H1 (cell line): ENCODE results near the gene ZSCAN20. TPM values are rescaled to one million over a fixed set of nuclear protein-coding genes. Genes with fewer than 3 reads are reported as not detected.

Source experiments
- CTCF ChIA-PET: fragments of 300-600 bp; sonication (Branson Sonifier 250); formaldehyde crosslinking; loops from one replicate; lab custom pipeline; 2021; ENCODE audit not compliant: partially characterized antibody; lab: Charles Lee
- POLR2A ChIA-PET: fragments of 300-600 bp; sonication (Branson Sonifier 250); formaldehyde crosslinking; loops from one replicate; lab custom pipeline; 2021; ENCODE audit warnings: inconsistent platforms; ENCODE audit not compliant: partially characterized antibody; lab: Charles Lee
- DNase-seq, 2 experiments: peaks; one replicate each; pipeline versions ENCODE4 v3.0.0 to v3.0.0-alpha.2; 2010 to 2022; ENCODE audit warnings: low spot score in 2 of 2, low read depth in 1 of 2, mixed read lengths in 1 of 2
- FAIRE-seq: peaks from 2 replicates; lab custom pipeline; 2011; peaks lifted over from hg19 to GRCh38; lab: Jason Lieb, UNC
- H2AFZ ChIP-seq: 2 replicates; pipeline ENCODE4 v1.8.1; 2012; ENCODE audit warnings: low read length, inconsistent platforms
- H2AK5ac ChIP-seq: 2 replicates; pipeline ENCODE4 v1.6.1; 2013; ENCODE audit warnings: low read depth, low read length
- H2BK120ac ChIP-seq: replicated peaks from 2 replicates; pipeline ENCODE3; 2013; ENCODE audit warnings: low read depth, low read length, inconsistent platforms
- H2BK12ac ChIP-seq: 2 replicates; pipeline ENCODE4 v1.6.1; 2013; ENCODE audit warnings: low read depth, low read length
- H2BK15ac ChIP-seq: 2 replicates; pipeline ENCODE4 v1.6.1; 2013; ENCODE audit warnings: low read length
- H2BK20ac ChIP-seq: 2 replicates; pipeline ENCODE4 v1.6.1; 2013; ENCODE audit warnings: low read length
- H2BK5ac ChIP-seq: 2 replicates; pipeline ENCODE4 v1.6.1; 2013; ENCODE audit warnings: low read depth, low read length
- H3K14ac ChIP-seq: 2 replicates; pipeline ENCODE4 v1.6.1; 2013; ENCODE audit warnings: inconsistent platforms; ENCODE audit not compliant: insufficient read length
- H3K18ac ChIP-seq: 2 replicates; pipeline ENCODE4 v1.6.1; 2013; ENCODE audit warnings: low read length; ENCODE audit errors: extremely low read depth
- H3K23ac ChIP-seq: 2 replicates; pipeline ENCODE4 v1.6.1; 2013; ENCODE audit warnings: inconsistent platforms; ENCODE audit not compliant: insufficient read length
- H3K23me2 ChIP-seq: 2 replicates; pipeline ENCODE4 v1.6.1; 2013; ENCODE audit warnings: low read depth, low read length
- H3K27ac ChIP-seq: 2 replicates; pipeline ENCODE4 v1.6.1; 2011; ENCODE audit warnings: low read depth, low read length, inconsistent platforms
- H3K27me3 ChIP-seq, 4 experiments: replicated peaks in 1 of 4; 1 replicate in 1 of 4; 2 replicates in 3 of 4; pipeline versions ENCODE4 v1.6.1 to v1.8.1; 2011 to 2013; ENCODE audit warnings: low read length in 3 of 4, mild to moderate bottlenecking in 3 of 4, inconsistent platforms in 2 of 4, mixed read lengths in 2 of 4, moderate library complexity in 1 of 4; ENCODE audit not compliant: control insufficient read depth in 3 of 4, insufficient read depth in 3 of 4; ENCODE audit errors: extremely low read depth in 1 of 4
- H3K36me3 ChIP-seq, 4 experiments: 2 replicates each; pipeline versions ENCODE4 v1.6.1 to v1.8.1; 2011 to 2013; ENCODE audit warnings: mild to moderate bottlenecking in 4 of 4, low read length in 3 of 4, moderate library complexity in 2 of 4, control low read depth in 1 of 4, inconsistent platforms in 1 of 4; ENCODE audit not compliant: insufficient read depth in 4 of 4, control insufficient read depth in 2 of 4
- H3K4ac ChIP-seq: replicated peaks from 2 replicates; pipeline ENCODE3; 2013; ENCODE audit warnings: low read length, low read depth, mixed read lengths, inconsistent platforms; ENCODE audit not compliant: insufficient read length
- H3K4me1 ChIP-seq, 4 experiments: replicated peaks in 1 of 4; 1 replicate in 1 of 4; 2 replicates in 3 of 4; pipeline versions ENCODE4 v1.6.1 to v1.8.1; 2011 to 2013; ENCODE audit warnings: low read length in 3 of 4, inconsistent platforms in 2 of 4, mixed read lengths in 1 of 4; ENCODE audit not compliant: insufficient read depth in 4 of 4, control insufficient read depth in 3 of 4
- H3K4me2 ChIP-seq, 2 experiments: 2 replicates each; pipeline versions ENCODE4 v1.6.1 to v1.8.1; 2011 to 2013; ENCODE audit warnings: low read depth in 2 of 2, low read length in 2 of 2, control low read depth in 1 of 2, inconsistent platforms in 1 of 2, mild to moderate bottlenecking in 1 of 2; ENCODE audit not compliant: insufficient read depth in 1 of 2
- H3K4me3 ChIP-seq, 4 experiments: fragments of 200-600, 300-600 bp in 1 of 4; sonication (generic), shearing (Covaris generic), sonication (Bioruptor Twin) in 1 of 4; 2 replicates each; pipeline versions ENCODE4 v1.5.1 to v1.8.1; 2011 to 2016; ENCODE audit warnings: low read length in 4 of 4, low read depth in 3 of 4, control low read depth in 2 of 4, inconsistent platforms in 2 of 4, mild to moderate bottlenecking in 2 of 4, mixed read lengths in 1 of 4, moderate library complexity in 1 of 4; ENCODE audit not compliant: insufficient read depth in 2 of 4; ENCODE audit errors: extremely low read depth in 1 of 4
- H3K56ac ChIP-seq: replicated peaks from 2 replicates; pipeline ENCODE3; 2013; ENCODE audit warnings: low read depth, mild to moderate bottlenecking, mixed read lengths, low read length, inconsistent platforms; ENCODE audit not compliant: insufficient read length
- H3K79me1 ChIP-seq: 2 replicates; pipeline ENCODE4 v1.6.1; 2013; ENCODE audit warnings: low read depth, low read length, control low read depth
- H3K79me2 ChIP-seq, 2 experiments: 2 replicates each; pipeline versions ENCODE4 v1.6.1 to v1.8.1; 2012 to 2013; ENCODE audit warnings: low read length in 2 of 2, mild to moderate bottlenecking in 2 of 2, inconsistent platforms in 1 of 2; ENCODE audit not compliant: insufficient read depth in 2 of 2, control insufficient read depth in 1 of 2
- H3K9ac ChIP-seq, 4 experiments: replicated peaks in 1 of 4; 1 replicate in 1 of 4; 2 replicates in 3 of 4; pipeline versions ENCODE4 v1.6.1 to v1.8.1; 2011 to 2013; ENCODE audit warnings: low read depth in 3 of 4, low read length in 3 of 4, control low read depth in 2 of 4, mild to moderate bottlenecking in 2 of 4, moderate library complexity in 2 of 4, inconsistent platforms in 1 of 4; ENCODE audit errors: extremely low read depth in 1 of 4
- H3K9me3 ChIP-seq, 2 experiments: 2 replicates each; pipeline versions ENCODE4 v1.6.1 to v1.8.1; 2012 to 2013; ENCODE audit warnings: mild to moderate bottlenecking in 2 of 2, moderate library complexity in 2 of 2, control low read depth in 1 of 2, inconsistent platforms in 1 of 2, low read depth in 1 of 2, low read length in 1 of 2, mixed read lengths in 1 of 2; ENCODE audit not compliant: insufficient read depth in 2 of 2
- H4K20me1 ChIP-seq, 2 experiments: replicated peaks in 1 of 2; 2 replicates each; pipeline versions ENCODE3 to v1.8.1; 2011 to 2013; ENCODE audit warnings: inconsistent platforms in 2 of 2, low read length in 2 of 2, mild to moderate bottlenecking in 1 of 2; ENCODE audit not compliant: insufficient read depth in 2 of 2, control insufficient read depth in 1 of 2
- H4K5ac ChIP-seq: 2 replicates; pipeline ENCODE4 v1.6.1; 2013; ENCODE audit warnings: low read length, low read depth, mixed read lengths, inconsistent platforms; ENCODE audit not compliant: insufficient read length
- H4K8ac ChIP-seq: 2 replicates; pipeline ENCODE4 v1.8.0; 2013; ENCODE audit warnings: mild to moderate bottlenecking, moderate library complexity, low read length, inconsistent platforms; ENCODE audit not compliant: insufficient read depth; ENCODE audit errors: extremely low read depth
- H4K91ac ChIP-seq: replicated peaks from 2 replicates; pipeline ENCODE3; 2013; ENCODE audit warnings: low read length, mixed read lengths, inconsistent platforms; ENCODE audit not compliant: insufficient read length
- CEBPB ChIP-seq: IDR thresholded peaks from 2 replicates; pipeline ENCODE4 v1.6.1; 2012; ENCODE audit warnings: low read depth, low read length
- CHD2 ChIP-seq: IDR thresholded peaks from 2 replicates; pipeline ENCODE4 v1.6.1; 2012; ENCODE audit warnings: low read length, improper control_type of control experiment
- NANOG ChIP-seq: IDR thresholded peaks from 2 replicates; pipeline ENCODE4 v1.6.1; 2011; ENCODE audit warnings: low read length, low read depth, mild to moderate bottlenecking, inconsistent platforms; ENCODE audit not compliant: insufficient read depth, poor library complexity, severe bottlenecking
- ZNF274 ChIP-seq: IDR thresholded peaks from 2 replicates; pipeline ENCODE4 v1.7.0; 2012; ENCODE audit warnings: low read length, borderline replicate concordance; ENCODE audit errors: extremely low read depth
- WGBS, 2 experiments: shearing (Covaris generic) in 1 of 2; methylation state at CpG; one replicate each; pipeline versions ENCODE4 v1.1.6 to v1.1.7; 2013 to 2015; ENCODE audit warnings: low lambda C conversion rate in 2 of 2, mixed read lengths in 2 of 2, inconsistent platforms in 1 of 2, low coverage in 1 of 2, missing lambda C conversion rate in 1 of 2; ENCODE audit not compliant: insufficient replicate concordance in 2 of 2, insufficient coverage in 1 of 2, insufficient read length in 1 of 2; ENCODE audit errors: extremely low coverage in 1 of 2, missing lambda C conversion rate in 1 of 2; 5-methylcytosine and 5-hydroxymethylcytosine counted together
- polyA plus RNA-seq, 7 experiments: library from polyadenylated mRNA; depleted of rRNA in 3 of 7; stranded (reverse) in 5 of 7; unstranded in 2 of 7; fragments of >200 nt in 5 of 7; fragments of 200-250 nt in 2 of 7; gene quantifications; 1 replicate in 5 of 7; 2 replicates in 1 of 7; 4 replicates in 1 of 7; pipeline versions ENCODE4 v1.2.1 to v1.2.3, GENCODE V29; 2011 to 2013; ENCODE audit warnings: missing spikeins in 2 of 7, mixed read lengths in 2 of 7
- total RNA-seq: library from RNA; stranded (reverse); fragmentation: NEBNext Ultra II Directional; extraction: Animal tissue kit (Norgen Biotek cat#: 25700); gene quantifications from 2 replicates; pipeline ENCODE4 v1.2.1, GENCODE V29; 2021
- TF ChIP-seq, protein P1 (sequence below): IDR thresholded peaks from 2 replicates; pipeline ENCODE4 v1.6.1; 2012; ENCODE audit warnings: inconsistent platforms
- TF ChIP-seq, protein P2 (sequence below): IDR thresholded peaks from 2 replicates; pipeline ENCODE4 v1.6.1; 2012; ENCODE audit warnings: inconsistent platforms

ZSCAN20 gene
- total and polyA plus RNA-seq, 2 of the 8 experiments (the other 6 are each of a cell fraction or from before 2014, with no cell fraction given) = 0.70 to 3.4 TPM

DNA sequence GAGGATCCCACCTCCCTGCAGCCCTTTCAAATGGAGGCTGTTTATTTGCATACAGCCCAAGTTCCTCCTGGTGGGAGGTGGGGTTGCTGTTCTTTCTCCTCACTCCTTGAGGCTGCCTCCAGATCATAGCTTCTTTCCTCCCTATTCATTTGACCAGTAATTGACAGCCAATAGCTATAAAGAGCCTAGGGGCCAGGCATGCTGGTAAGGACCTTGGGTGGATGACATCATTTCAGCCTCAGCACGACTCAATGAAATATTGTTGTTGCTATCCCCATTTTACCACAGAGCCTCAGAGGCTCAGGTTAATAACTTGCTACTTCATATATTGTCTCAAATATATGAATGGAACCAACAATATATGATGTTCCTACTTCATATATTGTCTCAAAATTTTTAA lies 31.1 kb downstream of the ZSCAN20 start:
- no peaks in the 10 kb centered on the region for H3K79me1 ChIP-seq
- H4K20me1 ChIP-seq = peaks cover 0 to 2% of the 10 kb centered on the region in 2 experiments
- H3K56ac ChIP-seq = no peak overlapping the region
- H3K4ac ChIP-seq = no peak overlapping the region
- H3K9me3 ChIP-seq = no peaks in the 10 kb centered on the region; a peak in 1 of 4 replicates
- no peak overlapping the region for H2BK12ac ChIP-seq
- no peak overlapping the region for H3K4me3 ChIP-seq
- no peak overlapping the region for H2BK120ac ChIP-seq
- H4K8ac ChIP-seq = no peak overlapping the region
- H3K23me2 ChIP-seq = no peaks in the 10 kb centered on the region
- no peak overlapping the region for H2AK5ac ChIP-seq
- CTCF ChIA-PET = interaction anchor here (0.6 to 1.1 kb wide), 4 partner anchors 15 to 123 kb away, joined by 3 to 4 read pairs (median 3); no protein-coding TSS in a partner anchor
- no peak overlapping the region for H3K18ac ChIP-seq
- H4K5ac ChIP-seq = no peak overlapping the region
- H4K91ac ChIP-seq = no peak overlapping the region
- H3K14ac ChIP-seq = no peak overlapping the region
- H2BK20ac ChIP-seq = no peak overlapping the region
- no peak overlapping the region for H2AFZ ChIP-seq
- no peak overlapping the region for H3K27ac ChIP-seq
- no peak for DNase-seq
- no peaks in the 10 kb centered on the region for H3K27me3 ChIP-seq
- no peak for FAIRE-seq
- no peak overlapping the region for H3K9ac ChIP-seq
- H2BK5ac ChIP-seq = no peak overlapping the region
- POLR2A ChIA-PET = no interaction called here
- WGBS, 2 experiments = 81% methylated on average over 1 of the region's 1 CpG; no CpG with 5 or more reads in 1 of the 2 experiments
- H3K4me2 ChIP-seq = no peak overlapping the region
- no peak overlapping the region for H2BK15ac ChIP-seq
- H3K4me1 ChIP-seq = 0 out of 7 replicates have a peak, but pooled peaks cover 0 to 1% (median 0%) of the 10 kb centered on the region in 4 experiments
- H3K79me2 ChIP-seq = no peaks in the 10 kb centered on the region
- no peaks in the 10 kb centered on the region for H3K36me3 ChIP-seq
- H3K23ac ChIP-seq = no peak overlapping the region
- TF ChIP-seq, protein P1, sequence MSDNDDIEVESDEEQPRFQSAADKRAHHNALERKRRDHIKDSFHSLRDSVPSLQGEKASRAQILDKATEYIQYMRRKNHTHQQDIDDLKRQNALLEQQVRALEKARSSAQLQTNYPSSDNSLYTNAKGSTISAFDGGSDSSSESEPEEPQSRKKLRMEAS = no peak
- no peak for TF ChIP-seq ZNF274
- no peak for TF ChIP-seq NANOG
- no peak for TF ChIP-seq CHD2
- no peak for TF ChIP-seq CEBPB
- TF ChIP-seq, protein P2, sequence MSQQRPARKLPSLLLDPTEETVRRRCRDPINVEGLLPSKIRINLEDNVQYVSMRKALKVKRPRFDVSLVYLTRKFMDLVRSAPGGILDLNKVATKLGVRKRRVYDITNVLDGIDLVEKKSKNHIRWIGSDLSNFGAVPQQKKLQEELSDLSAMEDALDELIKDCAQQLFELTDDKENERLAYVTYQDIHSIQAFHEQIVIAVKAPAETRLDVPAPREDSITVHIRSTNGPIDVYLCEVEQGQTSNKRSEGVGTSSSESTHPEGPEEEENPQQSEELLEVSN = no peak
